CD4-positive, alpha-beta T cell (primary cell): Measurements from ENCODE around the gene FOSL2. TPM values are rescaled to one million over a fixed set of nuclear protein-coding genes. Genes with fewer than 3 reads are reported as not detected.

ENCODE experiments used
- ATAC-seq: fragments of 200-7000 bp; cut with Tn5 transposase; one replicate; pipeline ENCODE4 v1.10.0; 2022; ENCODE audit warnings: mild to moderate bottlenecking; ENCODE audit not compliant: poor library complexity
- CTCF ChIA-PET: fragments of 350-600 bp; sonication (Branson Sonifier 250); formaldehyde crosslinking; loops from one replicate; lab custom pipeline; 2021; ENCODE audit warnings: antibody characterized with exemption, inconsistent platforms; lab: Charles Lee
- POLR2A ChIA-PET: fragments of 350-600 bp; sonication (Branson Sonifier 250); formaldehyde crosslinking; loops from one replicate; lab custom pipeline; 2021; ENCODE audit warnings: antibody characterized with exemption, inconsistent platforms; lab: Charles Lee
- DNase-seq, 14 experiments: peaks; one replicate each; pipeline ENCODE4 v3.0.0-alpha.2; 2013 to 2020; ENCODE audit warnings: mixed read lengths in 2 of 14
- H3K27ac ChIP-seq, 2 donors: one replicate each; pipeline versions ENCODE4 v1.5.1 to v1.7.0; 2013; ENCODE audit warnings: low read length in 2 of 2, low read depth in 1 of 2, mild to moderate bottlenecking in 1 of 2
- H3K27me3 ChIP-seq, 2 experiments: 1 replicate in 1 of 2; 2 replicates in 1 of 2; pipeline versions ENCODE4 v1.6.1 to v1.7.0; 2013; ENCODE audit warnings: low read length in 2 of 2, control low read depth in 1 of 2, mild to moderate bottlenecking in 1 of 2, moderate library complexity in 1 of 2; ENCODE audit not compliant: insufficient read depth in 2 of 2, control insufficient read depth in 1 of 2
- H3K36me3 ChIP-seq: one replicate; pipeline ENCODE4 v1.6.1; 2013; ENCODE audit warnings: low read length, control low read depth; ENCODE audit not compliant: insufficient read depth
- H3K4me1 ChIP-seq: one replicate; pipeline ENCODE4 v1.6.1; 2013; ENCODE audit warnings: low read length, control low read depth; ENCODE audit not compliant: insufficient read depth
- H3K4me3 ChIP-seq: one replicate; pipeline ENCODE4 v1.5.1; 2013; ENCODE audit warnings: mild to moderate bottlenecking, low read length, moderate library complexity
- H3K9me3 ChIP-seq, 2 experiments: 1 replicate in 1 of 2; 2 replicates in 1 of 2; pipeline versions ENCODE4 v1.6.1 to v1.7.0; 2013; ENCODE audit warnings: low read length in 2 of 2, mild to moderate bottlenecking in 2 of 2, control low read depth in 1 of 2, moderate library complexity in 1 of 2; ENCODE audit not compliant: control insufficient read depth in 1 of 2, insufficient read depth in 1 of 2
- H3K27ac Mint-ChIP-seq: one replicate; pipeline ENCODE4 v1.8.0; 2020; ENCODE audit warnings: mixed read lengths
- H3K27me3 Mint-ChIP-seq: one replicate; pipeline ENCODE4 v1.8.0; 2021; ENCODE audit warnings: mixed read lengths
- H3K36me3 Mint-ChIP-seq: one replicate; pipeline ENCODE4 v1.8.0; 2021; ENCODE audit warnings: low read depth, mixed read lengths
- H3K4me1 Mint-ChIP-seq: one replicate; pipeline ENCODE4 v1.8.0; 2021; ENCODE audit warnings: low read depth, mixed read lengths
- H3K4me3 Mint-ChIP-seq: one replicate; pipeline ENCODE4 v1.8.0; 2020; ENCODE audit warnings: mild to moderate bottlenecking, mixed read lengths
- H3K9me3 Mint-ChIP-seq: one replicate; pipeline ENCODE4 v1.8.0; 2020; ENCODE audit warnings: mixed read lengths
- intact Hi-C, 2 experiments: fragments of 100-400 bp; cut with DNase I in 1 of 2; cut with micrococcal nuclease in 1 of 2; formaldehyde crosslinking; loops; one replicate each; pipeline versions ENCODE4 v1.15.1 to v1.9.0; 2023 to 2025; cut with DNase I, micrococcal nuclease
- total RNA-seq, 174 experiments: library from RNA in 2 of 174; stranded (reverse) in 2 of 174; gene quantifications; one replicate each; pipeline ENCODE4 v1.2.3 and lab custom pipeline; 2021 to 2026
- TF ChIP-seq, protein P1 (sequence below): fragments of 200-600 bp; IDR thresholded peaks from one replicate; pipeline ENCODE4 v1.8.0; 2022; ENCODE audit warnings: antibody characterized with exemption, mild to moderate bottlenecking

The FOSL2 gene
- total RNA-seq, 2 experiments from 2014 or later = 152 to 155 TPM

- Mint-ChIP-seq H3K36me3 (no peaks in the 10 kb centered on the region), H3K4me1 (no peaks in the 10 kb centered on the region), H3K9me3 (no peaks in the 10 kb centered on the region), H3K27me3 (no peaks in the 10 kb centered on the region), H3K27ac (no peak overlapping the region), H3K4me3 (no peak overlapping the region)
- no peak for DNase-seq
- ATAC-seq = no peak
- Histone ChIP-seq H3K4me3 (no peak overlapping the region), H3K4me1 (peaks cover 19% of the 10 kb centered on the region), H3K27ac (no peak overlapping the region), H3K27me3 (no peaks in the 10 kb centered on the region), H3K36me3 (no peaks in the 10 kb centered on the region), H3K9me3 (peaks cover 0 to 4% of the 10 kb centered on the region in 2 experiments)
- TF ChIP-seq, protein P1, sequence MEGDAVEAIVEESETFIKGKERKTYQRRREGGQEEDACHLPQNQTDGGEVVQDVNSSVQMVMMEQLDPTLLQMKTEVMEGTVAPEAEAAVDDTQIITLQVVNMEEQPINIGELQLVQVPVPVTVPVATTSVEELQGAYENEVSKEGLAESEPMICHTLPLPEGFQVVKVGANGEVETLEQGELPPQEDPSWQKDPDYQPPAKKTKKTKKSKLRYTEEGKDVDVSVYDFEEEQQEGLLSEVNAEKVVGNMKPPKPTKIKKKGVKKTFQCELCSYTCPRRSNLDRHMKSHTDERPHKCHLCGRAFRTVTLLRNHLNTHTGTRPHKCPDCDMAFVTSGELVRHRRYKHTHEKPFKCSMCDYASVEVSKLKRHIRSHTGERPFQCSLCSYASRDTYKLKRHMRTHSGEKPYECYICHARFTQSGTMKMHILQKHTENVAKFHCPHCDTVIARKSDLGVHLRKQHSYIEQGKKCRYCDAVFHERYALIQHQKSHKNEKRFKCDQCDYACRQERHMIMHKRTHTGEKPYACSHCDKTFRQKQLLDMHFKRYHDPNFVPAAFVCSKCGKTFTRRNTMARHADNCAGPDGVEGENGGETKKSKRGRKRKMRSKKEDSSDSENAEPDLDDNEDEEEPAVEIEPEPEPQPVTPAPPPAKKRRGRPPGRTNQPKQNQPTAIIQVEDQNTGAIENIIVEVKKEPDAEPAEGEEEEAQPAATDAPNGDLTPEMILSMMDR = no peak
- CTCF ChIA-PET = no interaction called here
- intact Hi-C loops = loop anchor here in 1 of 2 experiments (5.0 kb wide), 1 partner anchor 88 kb away; no protein-coding TSS in a partner anchor
- POLR2A ChIA-PET = no interaction called here
Observed at GRCh38 chr2:28435241-28435640, 42.6 kb downstream of the FOSL2 start.

DNA sequence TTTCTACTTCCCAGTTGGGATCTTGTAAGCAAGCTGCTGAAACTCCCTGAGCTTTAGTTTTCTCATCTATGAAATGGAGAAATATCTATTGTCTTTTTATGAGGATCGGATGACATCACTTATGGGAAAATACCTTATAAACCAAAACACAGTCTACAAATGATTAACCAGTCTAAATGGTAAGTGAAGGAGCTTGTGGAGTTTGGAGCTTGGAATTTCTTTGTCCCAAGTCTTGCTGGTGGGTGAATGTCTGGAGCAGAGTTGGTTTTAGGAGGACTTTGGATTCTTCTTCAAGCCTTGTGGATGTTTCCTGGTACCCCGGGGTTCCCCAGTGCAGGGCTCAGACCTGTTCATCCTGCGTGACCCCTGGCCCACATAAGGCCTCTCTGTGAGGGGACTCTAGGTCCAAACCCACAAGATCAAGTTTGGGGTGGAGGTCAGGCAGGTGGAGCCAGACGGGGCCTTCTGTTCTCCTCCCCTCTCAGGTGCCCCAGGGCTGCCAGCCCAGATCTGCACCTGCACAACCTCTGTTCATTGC, 43.2 kb downstream of the FOSL2 start:
- CTCF ChIA-PET = no interaction called here
- Histone ChIP-seq H3K27me3 (no peaks in the 10 kb centered on the region), H3K36me3 (no peaks in the 10 kb centered on the region), H3K9me3 (peaks cover 0 to 4% of the 10 kb centered on the region in 2 experiments), H3K4me3 (no peak overlapping the region), H3K4me1 (peaks cover 12% of the 10 kb centered on the region), H3K27ac (no peak overlapping the region)
- Mint-ChIP-seq H3K4me3 (no peak overlapping the region), H3K27ac (no peak overlapping the region), H3K9me3 (no peaks in the 10 kb centered on the region), H3K36me3 (no peaks in the 10 kb centered on the region), H3K4me1 (no peaks in the 10 kb centered on the region), H3K27me3 (no peaks in the 10 kb centered on the region)
- TF ChIP-seq, protein P1 = no peak
- DNase-seq = no peak
- POLR2A ChIA-PET = no interaction called here
- intact Hi-C loops = loop anchor here in 1 of 2 experiments (5.0 kb wide), 1 partner anchor 89 kb away; no protein-coding TSS in a partner anchor
- ATAC-seq = no peak

GRCh38 chr2:28436525-28437051, 43.9 kb downstream of the FOSL2 start:
- H3K36me3 Mint-ChIP-seq = no peaks in the 10 kb centered on the region
- Histone ChIP-seq H3K4me3 (no peak overlapping the region), H3K27ac (no peak overlapping the region), H3K9me3 (peaks cover 0 to 4% of the 10 kb centered on the region in 2 experiments), H3K27me3 (no peaks in the 10 kb centered on the region), H3K4me1 (peaks cover 5% of the 10 kb centered on the region), H3K36me3 (no peaks in the 10 kb centered on the region)
- CTCF ChIA-PET = no interaction called here
- no peak for DNase-seq
- TF ChIP-seq, protein P1 = no peak
- intact Hi-C loops = loop anchor here in 1 of 2 experiments (5.0 kb wide), 1 partner anchor 89 kb away; no protein-coding TSS in a partner anchor
- POLR2A ChIA-PET = no interaction called here
- no peaks in the 10 kb centered on the region for H3K4me1 Mint-ChIP-seq
- H3K4me3 Mint-ChIP-seq = no peak overlapping the region
- no peak for ATAC-seq
- H3K27me3 Mint-ChIP-seq = no peaks in the 10 kb centered on the region
- H3K27ac Mint-ChIP-seq = no peak overlapping the region
- no peaks in the 10 kb centered on the region for H3K9me3 Mint-ChIP-seq
